ENCODE data around the gene DYNLRB1.

GRCh38 chr20:34493646-34494045 lies 22.6 kb upstream of the DYNLRB1 start:
- TF ChIP-seq SPI1 (IDR thresholded peaks at IDR 0.05; ENCODE audit: borderline replicate concordance, insufficient read depth, low read depth, low read length) (no peak), CTCF (IDR thresholded peaks at IDR 0.05 in 2 of 3, conservative IDR thresholded peaks at IDR 0.05 in 1 of 3; ENCODE audit: control insufficient read depth in 2 of 3, extremely low read depth in 1 of 3, insufficient read depth in 1 of 3, low read depth in 3 of 3, low read length in 3 of 3) (no peak), ASH2L (IDR thresholded peaks at IDR 0.05; ENCODE audit: borderline replicate concordance, low read depth) (no peak), MAX (IDR thresholded peaks at IDR 0.05; ENCODE audit: low read depth, low read length) (no peak), BHLHE40 (IDR thresholded peaks at IDR 0.05; ENCODE audit: borderline replicate concordance in 1 of 2, low read depth in 2 of 2, low read length in 1 of 2) (no peak), RCOR1 (conservative IDR thresholded peaks at IDR 0.05; ENCODE audit: low read depth, low read length) (no peak), ETV6 (conservative IDR thresholded peaks at IDR 0.05 in 1 of 2, IDR thresholded peaks at IDR 0.05 in 1 of 2; ENCODE audit: borderline replicate concordance in 1 of 2, low read depth in 1 of 2) (no peak), POLR2AphosphoS5 (IDR thresholded peaks at IDR 0.05; ENCODE audit: low read length) (no peak), POLR2A (IDR thresholded peaks at IDR 0.05; ENCODE audit: low read depth, low read length) (no peak), EP300 (IDR thresholded peaks at IDR 0.05; ENCODE audit: borderline replicate concordance in 1 of 2, control insufficient read depth in 1 of 2, low read depth in 2 of 2, low read length in 2 of 2) (no peak), YBX1 (IDR thresholded peaks at IDR 0.05) (no peak), GABPA (IDR thresholded peaks at IDR 0.05; ENCODE audit: low read depth) (no peak), ESRRA (IDR thresholded peaks at IDR 0.05; ENCODE audit: low read length) (no peak), RAD21 (IDR thresholded peaks at IDR 0.05; ENCODE audit: insufficient read depth, low read depth, low read length) (no peak)
